Subcutaneous adipose tissue (tissue), 4 donors: Measurements from ENCODE around the gene TFIP11. TPM values are rescaled to one million over a fixed set of nuclear protein-coding genes. Genes with fewer than 3 reads are reported as not detected.

Source experiments
- total RNA-seq, 4 donors: library from RNA; depleted of rRNA; stranded (reverse); fragments of >200 nt; gene quantifications; one replicate each; pipeline ENCODE4 v1.1.0, GENCODE V29; 2016
- TF ChIP-seq, protein P1 (sequence below): fragments of 450-650 bp; IDR thresholded peaks from one replicate; pipeline ENCODE4 v1.5.1; 2016; ENCODE audit warnings: low read depth, mild to moderate bottlenecking, control low read depth, antibody characterized with exemption, moderate library complexity

The TFIP11 gene
- total RNA-seq, 4 donors from 2014 or later = 15.8 to 41.6 (median 18.7) TPM

DNA sequence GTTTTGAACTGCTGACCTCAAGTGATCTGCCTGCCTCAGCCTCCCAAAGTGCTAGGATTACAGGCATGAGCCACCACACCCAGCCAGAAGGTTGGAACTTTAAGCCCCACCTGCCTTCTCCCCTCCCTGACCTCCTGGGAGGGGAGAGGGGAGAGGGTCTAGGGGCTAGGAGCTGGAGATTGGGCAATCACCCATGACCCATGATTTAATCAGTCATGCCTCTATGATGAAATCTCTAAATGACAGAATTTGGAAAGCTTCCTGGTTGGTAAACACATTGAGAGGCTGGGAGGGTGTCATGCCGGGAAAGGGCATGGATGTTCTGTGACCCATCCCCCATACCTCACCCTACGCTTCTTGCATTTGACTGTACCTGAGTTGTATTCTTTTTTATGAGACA is 17.1 kb upstream of the TFIP11 start:
- TF ChIP-seq, protein P1, sequence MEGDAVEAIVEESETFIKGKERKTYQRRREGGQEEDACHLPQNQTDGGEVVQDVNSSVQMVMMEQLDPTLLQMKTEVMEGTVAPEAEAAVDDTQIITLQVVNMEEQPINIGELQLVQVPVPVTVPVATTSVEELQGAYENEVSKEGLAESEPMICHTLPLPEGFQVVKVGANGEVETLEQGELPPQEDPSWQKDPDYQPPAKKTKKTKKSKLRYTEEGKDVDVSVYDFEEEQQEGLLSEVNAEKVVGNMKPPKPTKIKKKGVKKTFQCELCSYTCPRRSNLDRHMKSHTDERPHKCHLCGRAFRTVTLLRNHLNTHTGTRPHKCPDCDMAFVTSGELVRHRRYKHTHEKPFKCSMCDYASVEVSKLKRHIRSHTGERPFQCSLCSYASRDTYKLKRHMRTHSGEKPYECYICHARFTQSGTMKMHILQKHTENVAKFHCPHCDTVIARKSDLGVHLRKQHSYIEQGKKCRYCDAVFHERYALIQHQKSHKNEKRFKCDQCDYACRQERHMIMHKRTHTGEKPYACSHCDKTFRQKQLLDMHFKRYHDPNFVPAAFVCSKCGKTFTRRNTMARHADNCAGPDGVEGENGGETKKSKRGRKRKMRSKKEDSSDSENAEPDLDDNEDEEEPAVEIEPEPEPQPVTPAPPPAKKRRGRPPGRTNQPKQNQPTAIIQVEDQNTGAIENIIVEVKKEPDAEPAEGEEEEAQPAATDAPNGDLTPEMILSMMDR = no peak

DNA sequence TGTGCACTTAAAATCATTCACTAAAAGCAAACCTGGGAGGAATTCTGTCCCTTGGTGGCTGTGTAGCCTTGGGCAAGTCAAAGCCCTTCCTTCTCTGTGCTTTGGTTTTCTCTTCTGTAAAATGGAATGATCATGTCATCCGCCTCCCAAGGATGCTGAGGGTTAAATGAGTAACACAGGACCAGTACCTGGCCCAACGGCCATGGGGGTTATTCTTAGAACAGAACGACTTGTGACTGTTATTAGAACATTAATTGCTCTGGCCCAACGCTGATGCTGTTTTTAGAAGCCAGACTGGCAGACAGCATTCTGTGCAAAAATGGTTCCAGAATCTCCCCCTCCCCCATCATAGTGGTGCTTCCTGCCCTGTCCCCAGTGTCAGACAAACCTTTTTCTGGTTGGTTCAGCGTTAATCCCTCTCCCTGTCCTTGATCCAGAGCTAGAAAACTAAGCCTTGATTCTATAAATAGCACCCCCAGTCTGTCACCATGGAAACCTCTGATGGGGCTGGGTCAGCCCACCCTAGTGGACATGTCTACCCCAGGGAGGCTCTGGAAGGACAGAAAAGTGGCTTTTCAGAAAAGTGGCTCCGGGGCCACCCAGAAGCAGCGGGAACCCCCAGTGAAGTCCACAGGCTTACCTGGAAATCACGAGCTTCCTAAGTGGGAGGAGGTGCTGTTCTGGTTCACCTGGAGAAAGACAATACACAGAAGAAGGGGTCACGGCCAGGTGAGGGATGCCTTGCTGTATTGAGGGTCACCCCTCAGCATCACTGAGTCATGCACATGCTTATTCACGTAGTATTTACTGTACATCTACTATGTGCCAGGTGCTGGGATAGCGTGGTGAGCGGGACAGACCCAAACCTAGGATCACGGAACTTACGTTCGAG is 15.5 kb upstream of the TFIP11 start:
- TF ChIP-seq, protein P1 = no peak

DNA sequence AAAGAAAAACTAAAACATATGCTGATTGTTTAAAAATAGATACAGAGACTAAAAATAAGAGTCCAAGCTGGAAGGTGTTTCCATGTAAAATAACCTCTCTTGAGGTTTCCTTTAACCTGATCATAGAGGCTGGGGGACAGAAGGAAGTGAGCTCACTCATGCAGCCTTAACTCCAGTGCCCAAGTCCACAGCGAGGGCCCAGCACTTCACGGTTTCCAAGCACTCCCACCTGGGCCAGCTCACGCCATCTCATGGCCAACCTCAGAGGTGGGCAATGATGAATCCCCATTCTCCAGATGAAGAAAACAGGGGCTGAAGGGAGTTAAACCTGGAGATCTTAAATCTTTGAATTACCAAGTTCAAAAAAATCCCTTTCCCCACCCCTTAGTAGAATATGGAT is 14.9 kb upstream of the TFIP11 start:
- TF ChIP-seq, protein P1 = no peak

DNA sequence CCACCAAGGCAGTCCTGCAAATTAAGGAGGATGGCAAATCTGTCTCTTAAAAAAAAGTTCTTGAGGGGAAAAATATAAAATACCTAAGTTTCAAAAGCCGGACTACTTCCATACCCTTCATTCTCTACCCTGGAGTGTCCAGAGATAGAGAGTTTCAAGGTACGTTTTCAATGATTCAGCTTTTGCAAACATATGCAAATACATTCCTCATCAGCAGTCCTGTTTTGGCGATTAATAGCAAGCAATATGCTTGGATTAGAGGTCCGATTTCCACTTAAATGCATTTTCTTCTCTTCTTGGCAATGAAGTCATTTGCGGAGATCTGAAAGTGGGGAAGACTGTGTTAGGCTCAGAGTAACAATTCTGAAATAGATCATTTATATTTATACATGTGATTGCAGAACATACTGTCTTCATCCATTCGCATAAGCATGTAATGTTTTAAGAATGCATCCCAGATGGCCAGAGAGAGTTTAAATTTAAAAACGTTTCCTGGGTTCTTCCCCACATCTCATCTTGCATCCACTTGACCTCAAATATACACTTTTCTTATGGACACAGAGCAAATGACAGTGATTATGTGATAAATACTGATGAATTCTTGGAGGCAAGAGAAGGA is 13.8 kb upstream of the TFIP11 start:
- TF ChIP-seq, protein P1 = no peak

DNA sequence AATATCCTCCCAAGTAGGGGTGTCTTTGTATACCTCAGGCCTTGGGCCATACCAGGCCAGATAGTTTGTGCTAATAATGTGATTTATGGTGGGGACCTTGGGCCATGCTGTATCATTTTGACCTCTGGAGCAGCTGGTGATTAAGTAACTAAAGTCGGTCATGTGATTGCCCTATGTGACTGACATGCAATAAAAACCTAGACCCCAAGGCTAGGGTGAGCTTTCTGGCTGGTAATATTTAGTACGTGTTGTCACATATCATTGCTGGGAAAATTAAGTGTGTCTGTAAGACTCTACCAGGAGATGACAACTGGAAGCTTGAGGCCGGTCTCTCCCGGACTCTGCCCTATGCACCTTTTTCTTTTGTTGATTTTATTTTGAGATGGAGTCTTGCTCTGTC is 12.6 kb upstream of the TFIP11 start:
- TF ChIP-seq, protein P1 = no peak

DNA sequence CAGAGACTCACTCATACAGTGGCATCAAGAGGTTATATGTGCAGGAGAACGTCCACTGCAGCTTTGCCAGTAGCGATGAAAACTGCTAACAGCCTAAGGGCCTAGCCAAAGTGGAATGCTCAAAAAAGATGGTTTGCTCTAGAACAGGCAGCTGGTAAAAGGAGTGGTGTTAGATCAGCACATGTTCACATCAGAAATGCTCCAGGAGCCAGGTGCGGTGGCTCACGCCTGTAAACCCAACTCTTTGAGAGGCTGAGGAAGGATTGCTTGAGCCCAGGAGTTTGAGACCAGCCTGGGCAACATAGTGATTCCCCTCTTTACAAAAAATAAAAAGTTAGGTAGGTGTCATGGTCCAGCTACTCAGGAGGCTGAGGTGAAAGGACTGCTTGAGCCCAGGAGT is 10.3 kb upstream of the TFIP11 start:
- TF ChIP-seq, protein P1 = no peak

DNA sequence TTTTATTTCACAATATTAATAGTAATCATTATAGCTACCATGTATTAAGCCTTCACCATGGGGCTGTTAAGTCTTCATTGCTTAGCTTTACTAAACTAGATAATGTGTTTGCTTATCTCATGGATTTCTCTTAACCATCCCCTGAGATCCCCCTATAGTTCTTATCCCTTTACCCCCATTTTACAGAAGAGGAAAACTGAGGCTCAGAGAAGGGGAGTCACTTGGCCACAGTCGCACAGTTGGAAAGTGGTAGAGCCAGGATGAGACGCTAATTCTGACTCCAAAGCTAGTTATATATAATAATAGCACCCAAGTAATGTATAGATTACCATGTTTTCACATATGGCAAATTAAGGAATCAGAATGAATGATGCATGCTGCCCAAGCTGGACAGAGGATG is 9.7 kb upstream of the TFIP11 start:
- TF ChIP-seq, protein P1 = no peak
